Tibial nerve (tissue), 4 donors: ENCODE results near the gene WWC1.

Source experiments
- EP300 ChIP-seq, 2 donors: sonication (generic); formaldehyde crosslinking; IDR thresholded peaks; one replicate each; pipeline ENCODE4 v1.6.1; 2017; ENCODE audit warnings: antibody characterized with exemption in 2 of 2, mild to moderate bottlenecking in 1 of 2
- POLR2A ChIP-seq, 2 donors: fragments of 450-650 bp; IDR thresholded peaks; one replicate each; pipeline ENCODE4 v1.6.1; 2017; ENCODE audit warnings: antibody characterized with exemption in 2 of 2, mild to moderate bottlenecking in 2 of 2, moderate library complexity in 2 of 2
- TF ChIP-seq, protein P1 (sequence below), 5 experiments: fragments of 200-600 bp in 3 of 5; fragments of 450-650 bp in 2 of 5; sonication (generic) in 3 of 5; IDR thresholded peaks; one replicate each; pipeline ENCODE4 v1.5.1; 2016 to 2019; ENCODE audit warnings: antibody characterized with exemption in 5 of 5, mild to moderate bottlenecking in 3 of 5, moderate library complexity in 2 of 5

DNA sequence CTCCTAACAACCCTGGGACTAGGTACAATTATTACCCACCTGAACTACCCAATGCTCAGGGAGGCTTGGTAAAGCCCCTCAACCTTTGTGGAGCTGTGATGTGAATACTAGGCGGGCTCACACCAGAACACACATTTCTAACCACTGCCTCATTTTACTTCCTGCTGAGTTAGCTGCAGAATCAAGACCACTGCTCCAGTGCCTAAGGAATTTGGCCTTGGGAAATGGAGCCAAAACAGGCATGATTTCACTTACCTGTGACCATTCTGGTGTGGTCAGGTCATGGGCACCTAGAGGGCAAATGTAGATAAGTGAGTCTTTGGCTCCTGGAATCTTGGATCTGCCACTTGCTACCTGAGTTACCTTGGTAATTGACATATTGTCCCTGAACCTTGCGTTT is 5.2 kb downstream of the WWC1 start:
- TF ChIP-seq, protein P1, sequence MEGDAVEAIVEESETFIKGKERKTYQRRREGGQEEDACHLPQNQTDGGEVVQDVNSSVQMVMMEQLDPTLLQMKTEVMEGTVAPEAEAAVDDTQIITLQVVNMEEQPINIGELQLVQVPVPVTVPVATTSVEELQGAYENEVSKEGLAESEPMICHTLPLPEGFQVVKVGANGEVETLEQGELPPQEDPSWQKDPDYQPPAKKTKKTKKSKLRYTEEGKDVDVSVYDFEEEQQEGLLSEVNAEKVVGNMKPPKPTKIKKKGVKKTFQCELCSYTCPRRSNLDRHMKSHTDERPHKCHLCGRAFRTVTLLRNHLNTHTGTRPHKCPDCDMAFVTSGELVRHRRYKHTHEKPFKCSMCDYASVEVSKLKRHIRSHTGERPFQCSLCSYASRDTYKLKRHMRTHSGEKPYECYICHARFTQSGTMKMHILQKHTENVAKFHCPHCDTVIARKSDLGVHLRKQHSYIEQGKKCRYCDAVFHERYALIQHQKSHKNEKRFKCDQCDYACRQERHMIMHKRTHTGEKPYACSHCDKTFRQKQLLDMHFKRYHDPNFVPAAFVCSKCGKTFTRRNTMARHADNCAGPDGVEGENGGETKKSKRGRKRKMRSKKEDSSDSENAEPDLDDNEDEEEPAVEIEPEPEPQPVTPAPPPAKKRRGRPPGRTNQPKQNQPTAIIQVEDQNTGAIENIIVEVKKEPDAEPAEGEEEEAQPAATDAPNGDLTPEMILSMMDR (IDR thresholded peaks at IDR 0.05): no peak
- no peak for TF ChIP-seq POLR2A (IDR thresholded peaks at IDR 0.05)
- no peak for TF ChIP-seq EP300 (IDR thresholded peaks at IDR 0.05)
